ENCODE results near the gene RPA1. TPM values are rescaled to one million over a fixed set of nuclear protein-coding genes. Genes with fewer than 3 reads are reported as not detected.
A peak's percentile ranks its signal among the peaks of the same experiment; 100 is the strongest.

RPA1 gene
- total RNA-seq (2012; rRNA removed): 32.8 and 38.4 TPM in 2 replicates
- 44.3 and 48.2 TPM in 2 replicates for polyA plus RNA-seq (2012; rRNA removed)
- 20.4 and 27.8 TPM in 2 replicates for polyA plus RNA-seq (2012; cell fraction: cytosol; rRNA removed)
- polyA plus RNA-seq (2012; cell fraction: nucleus; rRNA removed; ENCODE audit: low replicate concordance): 15.2 and 33.0 TPM in 2 replicates
- percentile 61 among the genes with signal in this experiment for Bru-seq, nascent RNA
- BruChase-seq, experiment 1, labeled RNA remaining after a 6-hour chase: percentile 80 among the genes with signal in this experiment
- percentile 69 among the genes with signal in this experiment for BruChase-seq, experiment 2, labeled RNA remaining after a 2-hour chase
- long read RNA-seq, full-length matches to known transcripts: 54 of 65 reads
- long read RNA-seq, partial matches to known transcripts: 4 of 65 reads
- long read RNA-seq, other reads (novel, unspliced or antisense): 7 of 65 reads

- dilution Hi-C loops (cut with HindIII; ENCODE audit: low sequenced_read_pairs, unreplicated experiment): no loop called here
- TF ChIP-seq, protein P1, sequence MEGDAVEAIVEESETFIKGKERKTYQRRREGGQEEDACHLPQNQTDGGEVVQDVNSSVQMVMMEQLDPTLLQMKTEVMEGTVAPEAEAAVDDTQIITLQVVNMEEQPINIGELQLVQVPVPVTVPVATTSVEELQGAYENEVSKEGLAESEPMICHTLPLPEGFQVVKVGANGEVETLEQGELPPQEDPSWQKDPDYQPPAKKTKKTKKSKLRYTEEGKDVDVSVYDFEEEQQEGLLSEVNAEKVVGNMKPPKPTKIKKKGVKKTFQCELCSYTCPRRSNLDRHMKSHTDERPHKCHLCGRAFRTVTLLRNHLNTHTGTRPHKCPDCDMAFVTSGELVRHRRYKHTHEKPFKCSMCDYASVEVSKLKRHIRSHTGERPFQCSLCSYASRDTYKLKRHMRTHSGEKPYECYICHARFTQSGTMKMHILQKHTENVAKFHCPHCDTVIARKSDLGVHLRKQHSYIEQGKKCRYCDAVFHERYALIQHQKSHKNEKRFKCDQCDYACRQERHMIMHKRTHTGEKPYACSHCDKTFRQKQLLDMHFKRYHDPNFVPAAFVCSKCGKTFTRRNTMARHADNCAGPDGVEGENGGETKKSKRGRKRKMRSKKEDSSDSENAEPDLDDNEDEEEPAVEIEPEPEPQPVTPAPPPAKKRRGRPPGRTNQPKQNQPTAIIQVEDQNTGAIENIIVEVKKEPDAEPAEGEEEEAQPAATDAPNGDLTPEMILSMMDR (conservative IDR thresholded peaks at IDR 0.05; ENCODE audit: low read depth, low read length): no peak
- TF ChIP-seq RCOR1 (IDR thresholded peaks at IDR 0.05; ENCODE audit: insufficient replicate concordance, low read length): no peak
- TF ChIP-seq POLR2A (IDR thresholded peaks at IDR 0.05; ENCODE audit: low read depth, low read length): peak; percentile 37; the same call in 1 of the 2 replicates
- peak; percentile 72; the same call in 1 of the 2 replicates for TF ChIP-seq MXI1 (IDR thresholded peaks at IDR 0.05; ENCODE audit: borderline replicate concordance, low read depth, low read length)
- TF ChIP-seq RFX5 (IDR thresholded peaks at IDR 0.05; ENCODE audit: low read depth, low read length): no peak
- peak; percentile 47; the same call in 1 of the 2 replicates for TF ChIP-seq MAZ (IDR thresholded peaks at IDR 0.05; ENCODE audit: borderline replicate concordance, low read depth, low read length)
- TF ChIP-seq SMC3 (IDR thresholded peaks at IDR 0.05; ENCODE audit: low read depth, low read length): no peak
- TF ChIP-seq NFE2L2 (IDR thresholded peaks at IDR 0.05; ENCODE audit: low read depth, low read length): no peak
- TF ChIP-seq MAFK (IDR thresholded peaks at IDR 0.05; ENCODE audit: low read depth, low read length): no peak
- peak; percentile 43; the same call in 1 of the 2 replicates for TF ChIP-seq FOS (IDR thresholded peaks at IDR 0.05; ENCODE audit: low read depth, low read length)
- TF ChIP-seq CEBPB (IDR thresholded peaks at IDR 0.05; ENCODE audit: low read depth, low read length): no peak
- TF ChIP-seq USF2 (IDR thresholded peaks at IDR 0.05; ENCODE audit: low read depth, low read length): peak; percentile 98
- no peak for TF ChIP-seq RAD21 (IDR thresholded peaks at IDR 0.05; ENCODE audit: low read length)
These were observed at the start of gene RPA1, which contains the start of gene SMYD4 for GRCh38 chr17:1829592-1830257. TSS of gene RPA1 (plus strand) at chr17:1830005. CDS start at chr17:1830094, 89 bp downstream. TSS of gene SMYD4 (minus strand) at chr17:1829902. CDS start at chr17:1827994, 1,908 bp downstream.

More at GRCh38 chr17:1829592-1830257, at the start of gene RPA1, which contains the start of gene SMYD4:
- ChIA-PET POLR2A (ENCODE audit: unreplicated experiment) (interaction anchor here (0.6 to 1.2 kb wide), 3 partner anchors 42 to 113 kb away, joined by 3 to 4 read pairs (median 3); no protein-coding TSS in a partner anchor), CTCF (no interaction called here)
- H3K4me1 ChIP-seq (ENCODE audit: control insufficient read depth, insufficient read depth, low read length): peaks cover 5% of the 10 kb centered on the region
- WGBS, 2 experiments (ENCODE audit: extremely low coverage in 2 of 2, insufficient read length in 1 of 2): 0% methylated on average over 38 of the region's 83 CpGs; no CpG with 5 or more reads in 1 of the 2 experiments
- peaks cover 5% of the 10 kb centered on the region for H3K36me3 ChIP-seq (ENCODE audit: control insufficient read depth, insufficient read depth, low read length)
- peak within 1 kb of the TSS; percentile 78; the same call in 1 of the 2 replicates for H3K18ac ChIP-seq (ENCODE audit: low read depth, low read length)
- peak within 1 kb of the TSS; percentile 100 for H3K4me3 ChIP-seq (ENCODE audit: insufficient read depth, low read depth, low read length)
- peak within 1 kb of the TSS; percentile 32 for H4K91ac ChIP-seq (ENCODE audit: insufficient read depth, low read depth, low read length)
- H3K4me2 ChIP-seq (ENCODE audit: low read depth, low read length): peak within 1 kb of the TSS; percentile 100
- ATAC-seq (ENCODE audit: low read depth) (peak; percentile 100), DNase-seq (peak; percentile 79)
- peak within 1 kb of the TSS; percentile 73 for H3K14ac ChIP-seq (replicated peaks; ENCODE audit: low read depth, low read length)
- H2AFZ ChIP-seq (replicated peaks; ENCODE audit: low read length, poor library complexity): peak within 1 kb of the TSS; percentile 95
- H2BK15ac ChIP-seq (ENCODE audit: low read depth, low read length): no peak within 1 kb of the TSS
- H3K23ac ChIP-seq (ENCODE audit: low read depth, low read length): peak within 1 kb of the TSS; percentile 87
- H3K9ac ChIP-seq (ENCODE audit: low read depth, low read length): peak within 1 kb of the TSS; percentile 87
- peak within 1 kb of the TSS; percentile 66 for H3K4ac ChIP-seq (ENCODE audit: low read depth, low read length)
- peak within 1 kb of the TSS; percentile 80 for H3K27ac ChIP-seq (ENCODE audit: insufficient read depth, low read length)
- H2BK120ac ChIP-seq (ENCODE audit: low read depth, low read length): no peak within 1 kb of the TSS
- H3K79me1 ChIP-seq (ENCODE audit: low read depth in 1 of 2, low read length in 2 of 2): peaks cover 17 to 54% of the 10 kb centered on the region in 2 experiments
- H3K9me1 ChIP-seq (ENCODE audit: insufficient read depth, low read length): no peaks in the 10 kb centered on the region; the same call in 1 of the 2 replicates
- intact Hi-C loops (cut with micrococcal nuclease): loop anchor here (2.0 kb wide), 1 partner anchor 113 kb away; no protein-coding TSS in a partner anchor
- no peaks in the 10 kb centered on the region for H4K20me1 ChIP-seq (ENCODE audit: insufficient read depth, low read length)
- H2BK5ac ChIP-seq (ENCODE audit: low read depth, low read length, poor library complexity, severe bottlenecking): peak within 1 kb of the TSS; percentile 68
- H3K56ac ChIP-seq (ENCODE audit: extremely low read depth, insufficient read depth, low read length): peak within 1 kb of the TSS; percentile 64
- H2BK20ac ChIP-seq (ENCODE audit: low read depth, low read length): no peak within 1 kb of the TSS
- H2AK9ac ChIP-seq (replicated peaks; ENCODE audit: low read depth, low read length, poor library complexity): peak within 1 kb of the TSS; percentile 85
- peak within 1 kb of the TSS; percentile 97 for H4K5ac ChIP-seq (ENCODE audit: low read depth, low read length)
- peak within 1 kb of the TSS; percentile 22 for H2AK5ac ChIP-seq (ENCODE audit: low read depth, low read length)
- in situ Hi-C loops (cut with MboI; ENCODE audit: low sequenced_read_pairs): no loop called here
- no TSS peak for BruUV-seq (replicated peaks)
- H3K9me3 ChIP-seq (ENCODE audit: control insufficient read depth, insufficient read depth, low read length): no peaks in the 10 kb centered on the region
- H3K27me3 ChIP-seq (ENCODE audit: control insufficient read depth, insufficient read depth, low read length): no peaks in the 10 kb centered on the region
- peak within 1 kb of the TSS; percentile 59 to 88 for H4K8ac ChIP-seq (ENCODE audit: low read depth in 2 of 2, low read length in 2 of 2)

All from IMR-90 (cell line).